K562 (cell line): ENCODE data around the gene ZNF428. TPM values are rescaled to one million over a fixed set of nuclear protein-coding genes. Genes with fewer than 3 reads are reported as not detected.

ENCODE experiments used
- CXXC5 ChIP-seq: fragments of 250-450 bp; sonication (Bioruptor Pico); IDR thresholded peaks from 2 replicates; pipeline ENCODE4 v1.8.0; 2022; ENCODE audit warnings: inconsistent platforms, mild to moderate bottlenecking, moderate library complexity
- MED1 ChIP-seq: sonication (generic); formaldehyde crosslinking; IDR thresholded peaks from 2 replicates; pipeline ENCODE4 v1.8.1; 2023; ENCODE audit warnings: missing genetic modification reagents, borderline replicate concordance
- MGA ChIP-seq: fragments of 450-650 bp; IDR thresholded peaks from 2 replicates; pipeline ENCODE4 v1.6.1; 2016; ENCODE audit warnings: mild to moderate bottlenecking, moderate library complexity
- MYBL2 ChIP-seq, 2 experiments: fragments of 450-650 bp in 1 of 2; sonication (generic) in 1 of 2; formaldehyde crosslinking in 1 of 2; IDR thresholded peaks; 2 replicates each; pipeline versions ENCODE4 v1.6.1 to v1.8.1; 2017 to 2022; ENCODE audit warnings: borderline replicate concordance in 1 of 2, inconsistent platforms in 1 of 2, low read depth in 1 of 2, mild to moderate bottlenecking in 1 of 2, missing genetic modification reagents in 1 of 2, moderate library complexity in 1 of 2
- NELFE ChIP-seq: IDR thresholded peaks from 2 replicates; pipeline ENCODE4 v1.6.1; 2011; ENCODE audit warnings: mild to moderate bottlenecking; ENCODE audit not compliant: insufficient read depth, insufficient read length
- RAD21 ChIP-seq, 2 experiments: fragments of 250-450 bp in 1 of 2; fragments of 450-650 bp in 1 of 2; sonication (Bioruptor Pico) in 1 of 2; formaldehyde crosslinking in 1 of 2; IDR thresholded peaks in 1 of 2; conservative IDR thresholded peaks in 1 of 2; 2 replicates each; pipeline versions ENCODE4 v1.4.0 to v1.8.0; 2020 to 2022; ENCODE audit warnings: mild to moderate bottlenecking in 2 of 2, moderate library complexity in 1 of 2
- RBM25 ChIP-seq: fragments of 200-400 bp; formaldehyde crosslinking; IDR thresholded peaks from 2 replicates; pipeline ENCODE4 v1.6.1; 2018; ENCODE audit warnings: low read length, low read depth, moderate library complexity; ENCODE audit not compliant: severe bottlenecking
- SRF ChIP-seq, 2 experiments: fragments of 250-450, 450-650 bp in 1 of 2; sonication (Bioruptor Pico) in 1 of 2; sonication (generic) in 1 of 2; formaldehyde crosslinking; IDR thresholded peaks; 2 replicates each; pipeline versions ENCODE4 v1.5.0 to v1.5.1; 2020 to 2022; ENCODE audit warnings: mild to moderate bottlenecking in 1 of 2, missing genetic modification reagents in 1 of 2
- TAF9B ChIP-seq: fragments of 450-650 bp; IDR thresholded peaks from 2 replicates; pipeline ENCODE4 v1.6.1; 2018; ENCODE audit warnings: mild to moderate bottlenecking; ENCODE audit not compliant: partially characterized antibody
- THAP7 ChIP-seq: fragments of 250-450 bp; sonication (Bioruptor Pico); IDR thresholded peaks from 2 replicates; pipeline ENCODE4 v1.5.0; 2021
- ZFPM2 ChIP-seq: fragments of 250-450 bp; sonication (Bioruptor Pico); IDR thresholded peaks from 2 replicates; pipeline ENCODE4 v1.5.1; 2022; ENCODE audit warnings: mild to moderate bottlenecking
- ZNF212 ChIP-seq: fragments of 450-650 bp; formaldehyde crosslinking; IDR thresholded peaks from 2 replicates; pipeline ENCODE4 v1.4.0; 2020; ENCODE audit warnings: mild to moderate bottlenecking
- ZNF695 ChIP-seq: fragments of 450-650 bp; formaldehyde crosslinking; IDR thresholded peaks from 2 replicates; pipeline ENCODE4 v1.4.0; 2020; ENCODE audit warnings: mild to moderate bottlenecking, moderate library complexity
- polyA plus RNA-seq, 8 experiments: library from polyadenylated mRNA; depleted of rRNA in 4 of 8; stranded (reverse) in 5 of 8; unstranded in 3 of 8; fragments of >200 nt; fragmentation: Nextera tagmentation in 2 of 8; fragmentation: Illumina TruSeq in 1 of 8; extraction: Ambion mirVana in 2 of 8; extraction: Trizol in 1 of 8; gene quantifications; 2 replicates each; pipeline versions ENCODE4 v1.2.1 to v1.2.3, GENCODE V29; 2011 to 2014; ENCODE audit warnings: inconsistent platforms in 1 of 8, missing spikeins in 1 of 8
- total RNA-seq, 7 experiments: library from RNA; depleted of rRNA in 6 of 7; stranded (reverse); fragments of >200 nt in 6 of 7; fragmentation: Illumina TruSeq in 2 of 7; extraction: Trizol in 2 of 7; gene quantifications; 2 replicates each; pipeline versions ENCODE4 v1.2.1 to v1.2.3, GENCODE V29; 2011 to 2021; ENCODE audit warnings: low replicate concordance in 1 of 7

Gene ZNF428
- total and polyA plus RNA-seq, 9 of the 15 experiments (the other 6 are each of a cell fraction or from before 2014, with no cell fraction given): 0.15 to 85.7 (median 15.9) TPM

GRCh38 chr19:43594710-43595604, 24.5 kb downstream of the ZNF428 start (continued):
- 0 out of 2 replicates have a peak, but pooled peaks have one; percentile 4 for TF ChIP-seq MGA
- no peak for TF ChIP-seq RBM25
- TF ChIP-seq NELFE: no peak
- peak; percentile 69 to 83 for TF ChIP-seq RAD21 (CRISPR knock-in tag; conservative IDR thresholded peaks at IDR 0.05 in 1 of 2, IDR thresholded peaks at IDR 0.05 in 1 of 2)
- no peak for TF ChIP-seq SRF (CRISPR knock-in tag; IDR thresholded peaks at IDR 0.05)
- no peak for TF ChIP-seq ZNF212 (CRISPR knock-in tag)
- TF ChIP-seq MYBL2 (IDR thresholded peaks at IDR 0.05; ENCODE audit: low read depth): no peak
- TF ChIP-seq MYBL2 (CRISPR knock-in tag; IDR thresholded peaks at IDR 0.05; ENCODE audit: borderline replicate concordance): no peak
- no peak for TF ChIP-seq THAP7 (CRISPR knock-in tag)
- no peak for TF ChIP-seq ZFPM2 (CRISPR knock-in tag)
- TF ChIP-seq TAF9B: no peak
- TF ChIP-seq ZNF695 (CRISPR knock-in tag): no peak
- no peak for TF ChIP-seq MED1 (CRISPR knock-in tag)
- peak; percentile 24; the same call in 1 of the 2 replicates for TF ChIP-seq CXXC5 (CRISPR knock-in tag)
